GM18861 (cell line): ENCODE data around the gene LDB2.
"Not testable (repeated sequence)": the region's sequence is repeated elsewhere in the genome, so short reads cannot be mapped to it uniquely, and the experiment has no call there.

ENCODE experiments used
- ATAC-seq: cut with Tn5 transposase; IDR thresholded peaks from one replicate; pipeline ENCODE4 v1.9.1; 2021; ENCODE audit not compliant: unreplicated experiment

The LDB2 gene

GRCh38 chr4:16663307-16663706 lies 235.1 kb downstream of the LDB2 start:
- ATAC-seq: no peak

- no peak for ATAC-seq
Measured at GRCh38 chr4:16661813-16662212, 236.6 kb downstream of the LDB2 start.

- no peak for ATAC-seq
Measured at GRCh38 chr4:16660656-16661055, 237.8 kb downstream of the LDB2 start.

- no peak for ATAC-seq
Measured at GRCh38 chr4:16659694-16660093, 238.8 kb downstream of the LDB2 start.

- no peak for ATAC-seq
Measured at GRCh38 chr4:16659079-16659478, 239.4 kb downstream of the LDB2 start.

GRCh38 chr4:16658183-16658582 lies 240.3 kb downstream of the LDB2 start:
- ATAC-seq: no peak

GRCh38 chr4:16655111-16655510 lies 243.3 kb downstream of the LDB2 start:
- no peak for ATAC-seq

GRCh38 chr4:16652732-16653305 lies 245.6 kb downstream of the LDB2 start:
- ATAC-seq: no peak

- no peak for ATAC-seq
Measured at GRCh38 chr4:16646459-16646858, 252.0 kb downstream of the LDB2 start.

GRCh38 chr4:16643893-16644292 lies 254.6 kb downstream of the LDB2 start:
- no peak for ATAC-seq

GRCh38 chr4:16642897-16643296 lies 255.5 kb downstream of the LDB2 start:
- no peak for ATAC-seq

- no peak for ATAC-seq
Measured at GRCh38 chr4:16641971-16642370, 256.5 kb downstream of the LDB2 start.

GRCh38 chr4:16636912-16637630 lies 261.4 kb downstream of the LDB2 start:
- ATAC-seq: no peak

- ATAC-seq: no peak
Measured at GRCh38 chr4:16636304-16636703, 262.1 kb downstream of the LDB2 start.

GRCh38 chr4:16629274-16629673 lies 269.2 kb downstream of the LDB2 start:
- ATAC-seq: not testable (repeated sequence)

GRCh38 chr4:16628835-16629234 lies 269.6 kb downstream of the LDB2 start:
- ATAC-seq: not testable (repeated sequence)

GRCh38 chr4:16627999-16628398 lies 270.4 kb downstream of the LDB2 start:
- no peak for ATAC-seq

GRCh38 chr4:16626945-16627344 lies 271.5 kb downstream of the LDB2 start:
- ATAC-seq: no peak

- ATAC-seq: no peak
Measured at GRCh38 chr4:16622826-16623225, 275.6 kb downstream of the LDB2 start.

GRCh38 chr4:16617435-16617834 lies 281.0 kb downstream of the LDB2 start:
- ATAC-seq: no peak

- no peak for ATAC-seq
Measured at GRCh38 chr4:16617011-16617410, 281.4 kb downstream of the LDB2 start.

GRCh38 chr4:16609170-16609758 lies 289.2 kb downstream of the LDB2 start:
- ATAC-seq: no peak
